Measurements from ENCODE around the gene THSD7A. TPM values are rescaled to one million over a fixed set of nuclear protein-coding genes. Genes with fewer than 3 reads are reported as not detected.

THSD7A gene
- total and polyA plus RNA-seq, 2 of the 8 experiments (the other 6 are each of a cell fraction or from before 2014, with no cell fraction given): 0.44 to 1.2 TPM

- POLR2A ChIA-PET (ENCODE audit: partially characterized antibody): no interaction called here
- TF ChIP-seq EZH2 (IDR thresholded peaks at IDR 0.05; ENCODE audit: low read depth, low read length, severe bottlenecking) (no peak), SP2 (IDR thresholded peaks at IDR 0.05; ENCODE audit: low read length) (no peak), BACH1 (IDR thresholded peaks at IDR 0.05; ENCODE audit: low read length) (no peak), SP4 (IDR thresholded peaks at IDR 0.05; ENCODE audit: low read length) (no peak), ATF2 (IDR thresholded peaks at IDR 0.05; ENCODE audit: low read length) (no peak), EP300 (IDR thresholded peaks at IDR 0.05; ENCODE audit: borderline replicate concordance in 1 of 2, low read depth in 2 of 2, low read length in 2 of 2) (no peak), NANOG (IDR thresholded peaks at IDR 0.05; ENCODE audit: insufficient read depth, low read depth, low read length, poor library complexity, severe bottlenecking) (no peak), MAFK (IDR thresholded peaks at IDR 0.05; ENCODE audit: low read depth, low read length) (no peak), EGR1 (IDR thresholded peaks at IDR 0.05; ENCODE audit: borderline replicate concordance, low read depth, low read length) (no peak), CTCF (IDR thresholded peaks at IDR 0.05; ENCODE audit: control extremely low read depth in 1 of 3, insufficient read depth in 1 of 3, low read depth in 1 of 3, low read length in 3 of 3) (no peak)
Measured at GRCh38 chr7:11345621-11346020, 486.4 kb downstream of the THSD7A start.

More at GRCh38 chr7:11345621-11346020, 486.4 kb downstream of the THSD7A start:
- H3K27me3 ChIP-seq (replicated peaks in 1 of 4; ENCODE audit: control insufficient read depth in 3 of 4, extremely low read depth in 1 of 4, insufficient read depth in 3 of 4, low read length in 3 of 4): peaks cover 0 to 2% (median 0%) of the 10 kb centered on the region in 4 experiments; a peak in 1 of 7 replicates
- 92% methylated on average over 2 of the region's 2 CpGs; no CpG with 5 or more reads in 1 of the 2 experiments for WGBS, 2 experiments (ENCODE audit: extremely low coverage in 1 of 2, insufficient coverage in 1 of 2, insufficient read length in 1 of 2, insufficient replicate concordance in 2 of 2, low coverage in 1 of 2, low lambda C conversion rate in 2 of 2, missing lambda C conversion rate in 1 of 2)
- no peak overlapping the region for H2BK120ac ChIP-seq (replicated peaks; ENCODE audit: low read depth, low read length)
- H2BK20ac ChIP-seq (ENCODE audit: low read length): no peak overlapping the region
- no peak overlapping the region for H2AFZ ChIP-seq (ENCODE audit: low read length)
- no peak overlapping the region for H4K91ac ChIP-seq (replicated peaks; ENCODE audit: insufficient read length, low read length)
- no peak overlapping the region for H3K4me3 ChIP-seq (ENCODE audit: extremely low read depth in 1 of 4, insufficient read depth in 2 of 4, low read depth in 3 of 4, low read length in 4 of 4)
- H2BK12ac ChIP-seq (ENCODE audit: low read depth, low read length): no peak overlapping the region
- H3K23me2 ChIP-seq (ENCODE audit: low read depth, low read length): no peaks in the 10 kb centered on the region
- H2BK15ac ChIP-seq (ENCODE audit: low read length): no peak overlapping the region
- no peak overlapping the region for H3K18ac ChIP-seq (ENCODE audit: extremely low read depth, low read length)
- DNase-seq (ENCODE audit: low read depth in 1 of 2, low spot score in 2 of 2) (no peak), FAIRE-seq (no peak)
- CTCF ChIA-PET (ENCODE audit: partially characterized antibody): interaction anchor here (0.8 to 1.2 kb wide), 4 partner anchors 10 to 135 kb away, joined by 3 read pairs; no protein-coding TSS in a partner anchor
- no peaks in the 10 kb centered on the region for H3K79me2 ChIP-seq (ENCODE audit: control insufficient read depth in 1 of 2, insufficient read depth in 2 of 2, low read length in 2 of 2)
- no peak overlapping the region for H3K23ac ChIP-seq (ENCODE audit: insufficient read length)
- no peak overlapping the region for H4K5ac ChIP-seq (ENCODE audit: insufficient read length, low read depth, low read length)
- no peak overlapping the region for H3K27ac ChIP-seq (ENCODE audit: low read depth, low read length)
- peaks cover 0 to 5% (median 0%) of the 10 kb centered on the region in 4 experiments; a peak in 1 of 7 replicates for H3K4me1 ChIP-seq (replicated peaks in 1 of 4; ENCODE audit: control insufficient read depth in 3 of 4, insufficient read depth in 4 of 4, low read length in 3 of 4)
- no peak overlapping the region for H3K4me2 ChIP-seq (ENCODE audit: insufficient read depth in 1 of 2, low read depth in 2 of 2, low read length in 2 of 2)
- no peak overlapping the region for H3K4ac ChIP-seq (replicated peaks; ENCODE audit: insufficient read length, low read depth, low read length)
- H3K14ac ChIP-seq (ENCODE audit: insufficient read length): no peak overlapping the region
- H3K36me3 ChIP-seq (ENCODE audit: control insufficient read depth in 2 of 4, insufficient read depth in 4 of 4, low read length in 3 of 4): no peaks in the 10 kb centered on the region
- H2BK5ac ChIP-seq (ENCODE audit: low read depth, low read length): no peak overlapping the region
- no peak overlapping the region for H2AK5ac ChIP-seq (ENCODE audit: low read depth, low read length)
- H4K8ac ChIP-seq (ENCODE audit: extremely low read depth, insufficient read depth, low read length): no peak overlapping the region
- no peak overlapping the region for H3K56ac ChIP-seq (replicated peaks; ENCODE audit: insufficient read length, low read depth, low read length)
- H4K20me1 ChIP-seq (replicated peaks in 1 of 2; ENCODE audit: control insufficient read depth in 1 of 2, insufficient read depth in 2 of 2, low read length in 2 of 2): no peaks in the 10 kb centered on the region
- H3K79me1 ChIP-seq (ENCODE audit: low read depth, low read length): no peaks in the 10 kb centered on the region
- H3K9ac ChIP-seq (replicated peaks in 1 of 4; ENCODE audit: extremely low read depth in 1 of 4, low read depth in 3 of 4, low read length in 3 of 4): no peak overlapping the region
- no peaks in the 10 kb centered on the region for H3K9me3 ChIP-seq (ENCODE audit: insufficient read depth in 2 of 2, low read depth in 1 of 2, low read length in 1 of 2)

Measured in H1 (cell line).